OCI-LY7 (cell line): ENCODE data around the gene MALL.
"Not testable (repeated sequence)": the region's sequence is repeated elsewhere in the genome, so short reads cannot be mapped to it uniquely, and the experiment has no call there.

Experiments used
- EZH2phosphoT487 ChIP-seq: fragments of 200-600 bp; sonication (generic); IDR thresholded peaks from 2 replicates; pipeline ENCODE4 v1.6.1; 2018; ENCODE audit warnings: low read depth, borderline replicate concordance, mild to moderate bottlenecking, mixed run types, antibody characterized with exemption, low read length, moderate library complexity, mixed read lengths
- TF ChIP-seq, protein P1 (sequence below): fragments of 200-600 bp; sonication (generic); conservative IDR thresholded peaks from 2 replicates; pipeline ENCODE4 v1.5.1; 2014; ENCODE audit warnings: mild to moderate bottlenecking, antibody characterized with exemption, low read length, moderate library complexity, mixed read lengths

DNA sequence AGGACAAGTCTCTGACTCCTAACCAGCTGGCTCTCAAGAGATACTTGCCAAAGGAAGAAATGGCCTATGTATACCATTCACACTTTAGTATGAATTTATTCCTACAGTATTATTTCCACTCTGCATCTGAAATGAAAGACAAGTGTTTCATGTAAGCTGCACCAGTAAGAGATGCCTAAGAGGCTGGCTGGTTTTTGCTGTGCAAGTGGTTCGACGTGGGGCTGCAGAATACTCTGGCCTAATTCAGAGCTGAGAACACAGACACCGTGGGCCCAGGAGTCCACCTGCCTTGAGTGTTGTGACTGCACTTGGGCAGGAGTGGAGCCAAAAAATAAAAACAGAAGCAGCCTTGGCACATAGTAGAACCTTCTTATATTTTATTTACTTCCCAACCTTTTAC, 47.5 kb downstream of the MALL start:
- TF ChIP-seq, protein P1, sequence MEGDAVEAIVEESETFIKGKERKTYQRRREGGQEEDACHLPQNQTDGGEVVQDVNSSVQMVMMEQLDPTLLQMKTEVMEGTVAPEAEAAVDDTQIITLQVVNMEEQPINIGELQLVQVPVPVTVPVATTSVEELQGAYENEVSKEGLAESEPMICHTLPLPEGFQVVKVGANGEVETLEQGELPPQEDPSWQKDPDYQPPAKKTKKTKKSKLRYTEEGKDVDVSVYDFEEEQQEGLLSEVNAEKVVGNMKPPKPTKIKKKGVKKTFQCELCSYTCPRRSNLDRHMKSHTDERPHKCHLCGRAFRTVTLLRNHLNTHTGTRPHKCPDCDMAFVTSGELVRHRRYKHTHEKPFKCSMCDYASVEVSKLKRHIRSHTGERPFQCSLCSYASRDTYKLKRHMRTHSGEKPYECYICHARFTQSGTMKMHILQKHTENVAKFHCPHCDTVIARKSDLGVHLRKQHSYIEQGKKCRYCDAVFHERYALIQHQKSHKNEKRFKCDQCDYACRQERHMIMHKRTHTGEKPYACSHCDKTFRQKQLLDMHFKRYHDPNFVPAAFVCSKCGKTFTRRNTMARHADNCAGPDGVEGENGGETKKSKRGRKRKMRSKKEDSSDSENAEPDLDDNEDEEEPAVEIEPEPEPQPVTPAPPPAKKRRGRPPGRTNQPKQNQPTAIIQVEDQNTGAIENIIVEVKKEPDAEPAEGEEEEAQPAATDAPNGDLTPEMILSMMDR: not testable (repeated sequence)
- not testable (repeated sequence) for TF ChIP-seq EZH2phosphoT487
